Esophagus squamous epithelium (tissue), 5 donors: Measurements from ENCODE around the gene SRP19. TPM values are rescaled to one million over a fixed set of nuclear protein-coding genes. Genes with fewer than 3 reads are reported as not detected.

Experiments used
- DNase-seq: peaks from one replicate; lab custom pipeline; 2025; lab: John Stamatoyannopoulos, UW
- H3K27ac ChIP-seq, 4 donors: fragments of 200-600 bp; sonication (generic); one replicate each; pipeline ENCODE4 v1.5.1; 2016 to 2019; ENCODE audit warnings: mild to moderate bottlenecking in 1 of 4
- H3K27me3 ChIP-seq, 4 donors: fragments of 200-600 bp; sonication (generic); 1 replicate in 3 of 4; 2 replicates in 1 of 4; pipeline versions ENCODE4 v1.5.1 to v1.6.0; 2017 to 2021; ENCODE audit warnings: antibody characterized with exemption in 1 of 4
- H3K36me3 ChIP-seq, 3 donors: fragments of 200-600 bp; sonication (generic); one replicate each; pipeline ENCODE4 v1.5.1; 2016 to 2019
- H3K4me1 ChIP-seq, 3 donors: fragments of 200-600 bp; sonication (generic); one replicate each; pipeline ENCODE4 v1.5.1; 2017 to 2019
- H3K4me3 ChIP-seq, 4 donors: fragments of 200-600 bp; sonication (generic); 1 replicate in 3 of 4; 2 replicates in 1 of 4; pipeline ENCODE4 v1.5.1; 2016 to 2019; ENCODE audit warnings: mild to moderate bottlenecking in 2 of 4, moderate library complexity in 1 of 4
- H3K9me3 ChIP-seq, 3 donors: fragments of 200-600 bp; sonication (generic); one replicate each; pipeline ENCODE4 v1.5.1; 2016 to 2019
- CTCF ChIP-seq, 6 experiments: fragments of 450-650 bp in 4 of 6; fragments of 200-600 bp in 2 of 6; sonication (generic) in 2 of 6; IDR thresholded peaks; one replicate each; pipeline ENCODE4 v1.5.1; 2016 to 2019; ENCODE audit warnings: antibody characterized with exemption in 6 of 6, mild to moderate bottlenecking in 4 of 6, moderate library complexity in 4 of 6
- POLR2A ChIP-seq, 4 donors: fragments of 450-650 bp; IDR thresholded peaks; one replicate each; pipeline ENCODE4 v1.6.1; 2017; ENCODE audit warnings: antibody characterized with exemption in 4 of 4, mild to moderate bottlenecking in 4 of 4, moderate library complexity in 3 of 4
- WGBS, 2 donors: methylation state at CpG; one replicate each; pipeline ENCODE4 v1.1.5; 2018; 5-methylcytosine and 5-hydroxymethylcytosine counted together
- intact Hi-C: fragments of 100-400 bp; cut with DNase I; formaldehyde crosslinking; loops from one replicate; pipeline ENCODE4 v1.15.0; 2022
- total RNA-seq, 4 donors: library from RNA; depleted of rRNA; stranded (reverse); fragments of >200 nt; gene quantifications; one replicate each; pipeline ENCODE4 v1.1.0, GENCODE V29; 2016
- donor health status: DM: yes; HTN: yes; CAD: no.

Gene SRP19
- total RNA-seq, 4 donors from 2014 or later: 34.3 to 81.0 (median 52.5) TPM

GRCh38 chr5:112918136-112918535 is 57.0 kb downstream of the SRP19 start:
- H3K4me1 ChIP-seq: peaks cover 11 to 79% (median 34%) of the 10 kb centered on the region in 3 donors
- no peak for DNase-seq
- intact Hi-C loops: no loop called here

GRCh38 chr5:112918679-112919078 is 57.6 kb downstream of the SRP19 start:
- 17 to 50% methylated on average over 1 of the region's 1 CpG for WGBS, 2 donors
- H3K27ac ChIP-seq: no peak overlapping the region
- H3K36me3 ChIP-seq: peaks cover 0 to 60% (median 3%) of the 10 kb centered on the region in 3 donors
- H3K9me3 ChIP-seq: no peaks in the 10 kb centered on the region
- H3K4me3 ChIP-seq: no peak overlapping the region
- H3K4me1 ChIP-seq: peaks cover 11 to 82% (median 35%) of the 10 kb centered on the region in 3 donors
- no peak for DNase-seq
- no peaks in the 10 kb centered on the region for H3K27me3 ChIP-seq
- intact Hi-C loops: no loop called here
- TF ChIP-seq POLR2A (IDR thresholded peaks at IDR 0.05) (no peak), CTCF (IDR thresholded peaks at IDR 0.05) (no peak)

More at GRCh38 chr5:112918136-112918535, 57.0 kb downstream of the SRP19 start:
- no peaks in the 10 kb centered on the region for H3K9me3 ChIP-seq
- WGBS, 2 donors: 44 to 64% methylated on average over 3 of the region's 3 CpGs
- no peaks in the 10 kb centered on the region for H3K27me3 ChIP-seq
- no peak overlapping the region for H3K27ac ChIP-seq
- peaks cover 0 to 62% (median 3%) of the 10 kb centered on the region in 3 donors for H3K36me3 ChIP-seq
- TF ChIP-seq POLR2A (IDR thresholded peaks at IDR 0.05): no peak
- H3K4me3 ChIP-seq: no peak overlapping the region

Other genes with a start within 250 kb of the SRP19 start
- gene APC, start 123.4 kb upstream of the SRP19 start, total RNA-seq: 10 to 100 TPM; 34.7 to 75.0 (median 58.1) TPM
- gene REEP5, start 60.9 kb downstream of the SRP19 start, total RNA-seq: 10 to 100 TPM; 25.5 to 60.8 (median 36.1) TPM
- 10 to 100 TPM in 3 of 4 donors, 1 to 10 TPM in 1; 9.0 to 24.9 (median 17.4) TPM for gene DCP2, start 115.5 kb downstream of the SRP19 start, total RNA-seq